Activated CD4-positive, alpha-beta T cell treated with anti-CD3 and anti-CD28 coated beads, Interleukin-10, Interleukin-2, amounts not matched to agents 100 ng/mL and 50 ng/mL, durations not matched to agents 16 hours and 8 hours (primary cell): ENCODE results near the gene SMCO3.
A peak's percentile ranks its signal among the peaks of the same experiment; 100 is the strongest.
"Not testable (repeated sequence)": the region's sequence is repeated elsewhere in the genome, so short reads cannot be mapped to it uniquely, and the experiment has no call there.

Experiments
- DNase-seq: peaks from one replicate; pipeline ENCODE4 v3.0.0-alpha.2; 2020

Gene SMCO3

DNA sequence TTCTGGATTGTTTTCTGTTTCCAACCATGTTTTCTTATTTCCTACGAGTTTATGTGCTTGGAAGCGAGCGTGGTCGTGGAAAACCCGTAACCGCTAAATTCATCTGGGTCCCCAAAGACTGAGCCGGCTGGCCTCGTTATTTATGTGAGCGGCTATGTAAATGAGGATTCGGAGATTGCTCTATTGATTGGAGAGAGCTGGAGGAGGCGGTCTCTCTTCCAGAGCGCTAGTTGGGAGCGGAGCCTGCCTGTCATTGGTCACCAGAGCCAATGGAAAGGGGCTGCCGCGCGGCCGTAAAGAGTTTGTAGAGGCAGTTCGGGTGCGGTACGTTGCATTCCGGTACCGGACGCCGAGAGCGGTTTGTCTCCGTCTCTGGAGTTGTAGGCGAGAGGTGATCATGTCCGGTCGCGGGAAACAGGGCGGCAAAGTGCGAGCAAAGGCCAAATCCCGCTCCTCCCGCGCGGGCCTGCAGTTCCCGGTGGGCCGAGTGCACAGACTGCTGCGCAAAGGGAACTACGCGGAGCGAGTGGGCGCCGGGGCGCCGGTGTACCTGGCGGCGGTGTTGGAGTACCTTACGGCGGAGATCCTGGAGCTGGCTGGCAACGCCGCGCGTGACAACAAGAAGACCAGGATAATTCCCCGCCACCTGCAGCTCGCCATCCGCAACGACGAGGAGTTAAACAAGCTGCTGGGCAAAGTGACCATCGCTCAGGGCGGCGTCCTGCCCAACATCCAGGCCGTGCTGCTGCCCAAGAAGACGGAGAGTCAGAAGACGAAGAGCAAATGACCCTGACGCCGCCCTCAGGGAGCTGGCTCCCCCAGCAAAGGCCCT, 39.7 kb downstream of the SMCO3 start:
- DNase-seq, result peak; percentile 97

GRCh38 chr12:14773685-14774073, 40.3 kb downstream of the SMCO3 start:
- peak; percentile 41 for DNase-seq

GRCh38 chr12:14772946-14773345, 41.0 kb downstream of the SMCO3 start:
- no peak for DNase-seq

- DNase-seq, result peak; percentile 61
Observed at GRCh38 chr12:14771651-14772137, 42.3 kb downstream of the SMCO3 start.

DNA sequence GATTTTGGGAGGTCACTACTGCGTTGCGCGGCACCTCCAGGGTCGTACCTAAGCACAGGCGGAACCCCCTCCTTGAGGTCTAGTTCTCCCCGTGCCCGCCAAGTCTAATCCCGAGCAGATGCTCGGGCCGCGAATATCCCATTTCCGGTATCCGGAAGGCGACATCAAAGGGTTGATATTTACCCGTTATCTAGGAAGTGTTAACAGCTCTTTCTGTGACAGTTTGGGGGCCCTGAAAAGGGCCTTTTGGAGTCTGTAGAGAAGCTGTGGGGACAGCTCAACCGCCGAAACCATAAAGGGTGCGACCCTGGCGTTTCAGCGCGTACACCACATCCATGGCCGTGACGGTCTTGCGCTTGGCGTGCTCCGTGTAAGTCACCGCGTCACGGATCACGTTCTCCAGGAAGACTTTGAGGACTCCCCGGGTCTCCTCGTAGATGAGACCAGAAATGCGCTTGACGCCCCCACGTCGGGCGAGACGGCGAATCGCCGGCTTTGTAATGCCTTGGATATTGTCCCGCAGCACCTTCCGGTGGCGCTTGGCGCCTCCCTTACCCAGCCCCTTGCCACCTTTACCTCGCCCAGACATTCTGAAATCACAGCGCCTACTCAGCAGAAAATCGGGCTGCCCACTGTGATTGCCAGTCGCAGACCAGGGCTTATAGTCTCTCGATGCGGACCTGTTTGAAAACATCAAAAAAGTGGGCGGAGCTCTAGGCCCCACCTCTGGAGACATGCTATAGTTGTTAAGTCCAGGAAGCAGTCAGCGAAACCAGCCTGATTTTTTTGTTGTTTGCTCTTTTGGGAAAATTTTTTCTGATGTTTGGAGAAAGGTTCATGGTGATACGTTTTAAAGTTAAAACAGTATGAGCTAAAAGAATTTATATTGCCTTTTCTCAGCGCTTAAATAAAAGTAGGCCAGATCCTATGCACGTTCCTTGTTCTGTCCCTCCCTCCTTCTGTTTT, 43.2 kb downstream of the SMCO3 start:
- DNase-seq, result peak; percentile 98

GRCh38 chr12:14769969-14770495, 44.0 kb downstream of the SMCO3 start:
- peak; percentile 91 for DNase-seq

GRCh38 chr12:14769466-14769968, 44.5 kb downstream of the SMCO3 start:
- DNase-seq, result peak; percentile 62

DNA sequence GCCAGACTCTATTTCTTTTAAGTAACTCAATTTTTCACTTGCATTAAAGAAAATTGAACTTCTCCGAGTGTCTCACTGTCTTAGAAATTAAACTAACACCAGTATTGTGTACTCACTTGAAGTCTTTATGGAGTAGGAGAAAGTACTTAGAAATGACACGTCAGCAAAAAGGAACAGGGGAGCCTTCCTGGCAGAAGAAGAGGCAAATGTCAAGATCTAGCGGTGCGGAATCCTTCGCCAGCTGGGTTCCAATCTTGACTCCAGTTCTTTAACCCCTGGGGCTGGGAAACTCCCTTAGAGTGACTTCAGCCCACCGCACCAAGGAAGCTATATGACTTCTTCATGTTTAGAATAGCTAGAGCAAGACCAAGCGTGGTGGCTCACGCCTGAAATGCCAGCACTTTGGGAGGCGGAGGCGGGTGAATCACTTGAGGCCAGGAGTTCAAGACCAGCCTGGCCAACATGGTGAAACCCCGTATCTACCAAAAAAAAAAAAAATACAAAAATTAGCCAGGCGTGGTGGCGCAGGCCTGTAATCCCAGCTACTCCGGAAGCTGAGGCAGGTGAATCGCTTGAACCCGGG, 45.1 kb downstream of the SMCO3 start:
- peak; percentile 47 for DNase-seq

- DNase-seq, result no peak
Observed at GRCh38 chr12:14767617-14768016, 46.4 kb downstream of the SMCO3 start.

GRCh38 chr12:14766649-14767215, 47.2 kb downstream of the SMCO3 start:
- no peak for DNase-seq

DNA sequence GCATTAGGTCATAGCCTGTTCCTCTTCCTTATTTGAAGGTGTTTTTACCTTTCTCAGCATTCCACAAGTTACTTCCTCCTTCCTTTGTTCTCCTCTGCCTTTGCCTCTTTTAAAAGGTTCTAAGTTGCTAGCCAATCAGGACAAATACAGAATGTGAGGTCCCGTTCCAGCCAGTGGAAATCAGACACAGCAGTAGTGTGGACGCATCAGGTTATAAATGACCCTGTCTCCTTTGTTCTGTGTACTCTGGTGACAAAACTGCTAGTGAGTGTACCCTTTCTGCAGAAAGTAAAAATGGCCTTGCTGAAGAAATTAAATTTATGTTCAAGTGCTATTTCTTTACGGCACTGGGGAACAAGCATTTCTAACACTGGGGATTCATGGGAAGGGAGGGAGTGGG, 48.0 kb downstream of the SMCO3 start:
- DNase-seq, result not testable (repeated sequence)

DNA sequence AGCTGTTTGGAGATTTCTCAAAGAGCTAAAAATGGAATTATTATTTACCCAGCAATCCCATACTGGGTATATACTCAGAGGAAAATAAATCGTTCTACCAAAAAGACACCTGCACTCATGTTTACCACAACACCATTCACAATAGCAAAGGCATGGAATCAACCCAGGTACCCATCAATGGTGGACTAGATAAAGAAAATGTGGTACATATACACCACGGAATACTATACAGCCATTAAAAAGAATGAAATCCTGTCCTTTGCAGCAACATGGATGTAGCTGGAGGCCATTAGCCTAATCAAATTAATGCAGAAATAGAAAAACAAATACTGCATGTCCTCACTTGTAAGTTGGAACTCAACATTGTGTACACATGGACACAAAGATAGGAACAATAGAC, 48.6 kb downstream of the SMCO3 start:
- DNase-seq, result no peak

GRCh38 chr12:14759711-14760280, 54.2 kb downstream of the SMCO3 start:
- not testable (repeated sequence) for DNase-seq

DNA sequence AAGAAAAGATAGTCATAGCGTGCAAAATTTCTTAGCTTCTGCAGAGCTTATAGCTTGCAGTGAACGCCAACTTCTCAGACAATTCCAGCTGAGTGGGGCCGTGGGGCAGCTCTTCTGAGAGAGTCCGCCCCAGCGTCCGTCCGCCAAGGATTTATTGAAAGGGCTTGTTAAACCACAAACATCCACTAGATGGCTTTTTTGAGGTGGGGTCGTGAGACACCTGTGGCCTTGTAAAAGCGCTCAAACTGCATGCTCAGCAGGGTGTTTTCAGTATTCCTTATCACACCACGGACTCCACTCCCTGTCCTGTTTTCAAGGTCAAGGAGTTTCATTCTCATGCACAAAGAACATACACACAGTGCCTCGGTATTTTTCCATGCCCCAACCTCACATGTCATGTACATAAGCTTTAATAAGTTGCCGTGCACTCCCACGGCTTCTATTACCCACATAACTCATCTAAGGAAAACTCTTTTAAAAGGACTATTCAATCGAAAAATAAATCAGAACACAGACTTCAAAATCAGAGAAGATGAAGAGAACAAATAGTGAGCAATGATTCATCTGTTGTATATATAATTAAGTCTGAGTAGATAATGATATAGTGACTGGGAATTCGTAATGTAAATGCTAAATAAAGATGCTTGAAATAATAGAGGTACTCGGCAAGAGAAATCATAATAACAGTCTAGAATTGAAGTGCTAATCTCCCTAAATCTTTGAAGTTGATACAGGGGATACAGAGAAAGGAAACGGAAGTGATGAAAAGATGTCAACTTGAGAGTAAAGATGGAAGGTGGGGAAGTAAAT, 57.4 kb downstream of the SMCO3 start:
- DNase-seq, result peak; percentile 26
